IMR-90 (cell line): ENCODE results near the gene SLC25A11. TPM values are rescaled to one million over a fixed set of nuclear protein-coding genes. Genes with fewer than 3 reads are reported as not detected.

Source experiments
- CHD1 ChIP-seq: IDR thresholded peaks from 2 replicates; pipeline ENCODE4 v1.6.1; 2012; ENCODE audit warnings: low read depth, low read length, improper control_type of control experiment
- MAZ ChIP-seq: IDR thresholded peaks from 2 replicates; pipeline ENCODE4 v1.6.1; 2012; ENCODE audit warnings: low read depth, mild to moderate bottlenecking, low read length, improper control_type of control experiment, moderate library complexity, borderline replicate concordance
- RAD21 ChIP-seq: IDR thresholded peaks from 2 replicates; pipeline ENCODE4 v1.6.1; 2012; ENCODE audit warnings: low read length, improper control_type of control experiment
- polyA plus RNA-seq, 3 experiments: library from polyadenylated mRNA; depleted of rRNA; stranded (reverse); fragments of >200 nt; gene quantifications; 2 replicates each; pipeline ENCODE4 v1.2.3, GENCODE V29; 2012; ENCODE audit warnings: low replicate concordance in 1 of 3
- total RNA-seq: library from RNA; depleted of rRNA; stranded (reverse); fragments of >200 nt; gene quantifications from 2 replicates; pipeline ENCODE4 v1.2.3, GENCODE V29; 2012
- TF ChIP-seq, protein P1 (sequence below): conservative IDR thresholded peaks from 2 replicates; pipeline ENCODE4 v1.5.1; 2012; ENCODE audit warnings: mild to moderate bottlenecking, low read depth, low read length, improper control_type of control experiment

SLC25A11 gene
- total and polyA plus RNA-seq, 2 of the 4 experiments (the other 2 are of a cell fraction): 35.0 to 62.2 TPM

DNA sequence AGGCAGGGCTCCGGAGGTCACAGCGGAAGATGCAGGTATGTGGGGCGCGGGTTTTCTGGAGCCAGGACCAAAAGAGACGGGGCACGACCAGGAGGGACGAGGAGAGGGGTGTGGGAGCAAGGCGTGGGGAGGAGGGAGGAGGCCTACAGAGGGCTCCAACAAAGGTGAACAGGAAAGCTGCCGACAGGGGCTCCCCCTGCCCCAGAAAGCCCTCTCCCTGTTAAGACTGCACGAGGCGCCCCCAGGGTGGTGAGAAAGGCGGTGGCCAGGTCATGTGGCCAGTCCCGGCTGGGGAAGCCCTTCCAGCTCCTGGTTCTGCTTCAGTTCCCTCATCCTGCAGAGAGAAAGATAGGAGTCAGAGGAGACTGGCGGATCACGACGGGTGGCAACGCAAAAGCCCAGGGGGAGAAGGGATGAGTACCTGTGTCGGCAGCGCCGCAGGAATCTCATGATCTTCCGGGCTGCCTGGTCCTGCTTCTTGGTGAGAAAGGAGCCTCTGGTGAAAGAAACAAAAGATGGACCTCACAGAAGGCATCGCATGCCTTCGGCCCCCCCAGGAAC, 28.7 kb upstream of the SLC25A11 start (continued):
- TF ChIP-seq MAZ (no peak), CHD1 (no peak), RAD21 (no peak)
- TF ChIP-seq, protein P1, sequence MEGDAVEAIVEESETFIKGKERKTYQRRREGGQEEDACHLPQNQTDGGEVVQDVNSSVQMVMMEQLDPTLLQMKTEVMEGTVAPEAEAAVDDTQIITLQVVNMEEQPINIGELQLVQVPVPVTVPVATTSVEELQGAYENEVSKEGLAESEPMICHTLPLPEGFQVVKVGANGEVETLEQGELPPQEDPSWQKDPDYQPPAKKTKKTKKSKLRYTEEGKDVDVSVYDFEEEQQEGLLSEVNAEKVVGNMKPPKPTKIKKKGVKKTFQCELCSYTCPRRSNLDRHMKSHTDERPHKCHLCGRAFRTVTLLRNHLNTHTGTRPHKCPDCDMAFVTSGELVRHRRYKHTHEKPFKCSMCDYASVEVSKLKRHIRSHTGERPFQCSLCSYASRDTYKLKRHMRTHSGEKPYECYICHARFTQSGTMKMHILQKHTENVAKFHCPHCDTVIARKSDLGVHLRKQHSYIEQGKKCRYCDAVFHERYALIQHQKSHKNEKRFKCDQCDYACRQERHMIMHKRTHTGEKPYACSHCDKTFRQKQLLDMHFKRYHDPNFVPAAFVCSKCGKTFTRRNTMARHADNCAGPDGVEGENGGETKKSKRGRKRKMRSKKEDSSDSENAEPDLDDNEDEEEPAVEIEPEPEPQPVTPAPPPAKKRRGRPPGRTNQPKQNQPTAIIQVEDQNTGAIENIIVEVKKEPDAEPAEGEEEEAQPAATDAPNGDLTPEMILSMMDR: no peak
